ENCODE measurements around the gene SLC25A11.

SLC25A11 gene

GRCh38 chr17:4939796-4940554 is at the start of gene SLC25A11, which contains the start of gene RNF167:
SLC25A11 (minus strand) TSS chr17:4940046; CDS start chr17:4939910, 136 bp downstream.
RNF167 (plus strand) TSS chr17:4940268; CDS start chr17:4940910, 642 bp downstream.
- peak; percentile 99 for DNase-seq

GRCh38 chr17:4987767-4988567 is 48.1 kb upstream of the SLC25A11 start:
- DNase-seq = no peak

DNA sequence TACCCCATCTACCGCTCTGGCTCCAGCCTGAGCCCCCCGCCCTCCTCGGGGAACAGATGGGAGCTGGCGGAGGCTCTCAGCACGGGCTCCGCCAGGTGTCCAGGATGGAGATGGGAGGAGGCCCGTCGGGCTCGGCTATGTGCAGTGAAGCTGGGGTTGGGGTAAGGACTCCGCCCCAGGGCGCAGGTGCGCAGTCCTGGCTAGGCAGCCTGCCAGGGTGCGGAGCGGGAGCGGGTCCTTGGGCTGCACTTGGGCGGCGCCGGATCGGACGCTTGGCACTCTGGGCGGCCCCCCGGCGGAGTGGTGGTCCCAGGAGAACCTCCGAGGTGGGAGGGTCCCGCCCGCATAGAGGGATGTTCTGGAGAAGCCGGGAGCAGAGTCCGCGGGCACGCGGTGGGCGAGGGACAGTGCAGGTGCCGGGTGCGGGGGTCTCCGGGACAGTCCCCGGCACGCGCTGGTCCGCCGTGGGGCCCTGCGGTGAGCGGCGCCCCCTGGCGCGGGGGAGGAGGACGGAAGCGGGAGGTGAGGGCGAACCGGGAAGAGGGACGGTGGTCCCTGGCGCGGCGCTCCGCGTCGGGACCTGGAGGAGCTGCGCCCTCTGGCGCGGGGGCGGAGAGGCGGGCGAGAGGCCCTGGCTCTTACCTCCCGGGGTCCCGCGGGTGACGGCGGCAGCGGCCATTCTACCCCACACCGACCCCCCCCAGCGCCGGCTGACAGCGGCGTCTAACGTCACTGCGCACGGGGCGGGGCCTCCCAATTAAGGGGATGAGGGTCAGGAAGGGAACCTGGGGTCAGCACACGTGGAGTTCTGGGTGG is 47.3 kb upstream of the SLC25A11 start, which contains the start of gene CAMTA2:
TSS of gene CAMTA2 (minus strand) at position 725 of the 816 bp plus-strand sequence. CDS start 1,453 bp downstream, outside the sequence.
- DNase-seq = peak; percentile 92

DNA sequence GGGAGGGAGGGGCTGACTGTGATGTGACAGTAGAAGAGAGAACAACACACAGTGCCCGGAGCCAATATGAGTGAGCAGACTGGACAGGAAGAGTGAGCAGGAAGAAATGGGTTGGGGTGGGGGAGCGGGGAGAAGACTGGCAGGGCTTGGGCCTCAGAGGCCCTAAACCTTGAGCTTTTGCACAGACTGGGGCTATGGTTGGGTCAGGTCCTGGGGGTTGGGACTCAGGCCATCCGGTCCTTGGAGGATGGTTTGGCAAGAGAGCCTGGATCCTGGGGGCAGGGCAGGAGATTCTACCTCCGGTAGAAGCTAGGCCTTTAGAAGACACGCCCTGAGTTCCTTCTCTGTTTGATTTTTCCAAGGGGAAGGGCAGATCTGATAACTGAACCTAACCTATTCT is 46.6 kb upstream of the SLC25A11 start:
- DNase-seq = no peak

GRCh38 chr17:4982305-4982704 is 42.5 kb upstream of the SLC25A11 start:
- DNase-seq = no peak

DNA sequence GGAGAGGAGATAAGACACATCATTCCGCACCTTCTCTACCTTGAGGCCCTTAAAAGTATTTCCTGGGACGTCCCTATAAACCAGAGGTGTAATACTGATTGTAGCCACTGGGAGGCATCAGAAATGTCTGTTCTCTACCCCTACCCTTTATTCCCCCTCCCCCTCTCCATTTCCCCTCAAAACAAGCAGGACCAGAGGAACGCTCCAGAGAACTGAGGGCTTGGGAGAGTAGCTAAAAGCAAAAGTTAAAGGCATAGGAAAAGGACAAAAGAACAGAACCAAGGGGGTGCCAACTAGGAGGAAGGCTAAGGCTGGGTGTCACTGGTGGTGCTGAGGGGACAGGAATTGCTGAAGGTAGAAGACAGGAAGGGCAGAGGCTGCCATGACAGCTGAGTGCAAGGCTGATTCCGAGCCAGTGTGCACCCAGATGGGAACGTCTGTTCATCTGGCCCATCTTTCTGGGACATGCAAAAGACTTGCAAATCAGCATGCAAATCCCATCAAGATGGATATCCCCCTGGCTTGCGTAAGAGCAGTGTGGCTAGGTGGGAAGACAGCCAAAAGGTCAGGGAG is 40.9 kb upstream of the SLC25A11 start:
- peak; percentile 68 for DNase-seq

DNA sequence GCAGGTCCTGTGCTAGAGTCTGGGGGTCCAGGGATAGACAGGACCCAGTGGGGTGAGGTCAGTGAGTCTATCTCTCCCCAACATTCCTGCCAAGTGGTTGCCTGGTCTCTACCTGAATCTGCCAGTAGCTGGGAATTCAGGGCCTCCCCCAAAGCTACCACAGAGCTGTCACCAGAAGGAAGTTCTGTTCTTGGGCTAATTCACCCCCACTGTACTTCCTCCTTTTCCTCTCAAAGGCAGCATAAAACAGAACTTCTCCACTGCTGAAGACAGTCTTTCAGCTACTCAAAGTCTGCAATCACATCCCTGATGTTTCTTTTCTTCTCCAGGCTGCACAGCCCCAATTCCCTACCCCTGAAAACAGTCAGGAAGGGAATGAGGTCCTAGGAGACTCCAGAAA is 38.9 kb upstream of the SLC25A11 start:
- no peak for DNase-seq

- DNase-seq = no peak
These were observed 34.3 kb upstream of the SLC25A11 start for GRCh38 chr17:4974115-4974670.

DNA sequence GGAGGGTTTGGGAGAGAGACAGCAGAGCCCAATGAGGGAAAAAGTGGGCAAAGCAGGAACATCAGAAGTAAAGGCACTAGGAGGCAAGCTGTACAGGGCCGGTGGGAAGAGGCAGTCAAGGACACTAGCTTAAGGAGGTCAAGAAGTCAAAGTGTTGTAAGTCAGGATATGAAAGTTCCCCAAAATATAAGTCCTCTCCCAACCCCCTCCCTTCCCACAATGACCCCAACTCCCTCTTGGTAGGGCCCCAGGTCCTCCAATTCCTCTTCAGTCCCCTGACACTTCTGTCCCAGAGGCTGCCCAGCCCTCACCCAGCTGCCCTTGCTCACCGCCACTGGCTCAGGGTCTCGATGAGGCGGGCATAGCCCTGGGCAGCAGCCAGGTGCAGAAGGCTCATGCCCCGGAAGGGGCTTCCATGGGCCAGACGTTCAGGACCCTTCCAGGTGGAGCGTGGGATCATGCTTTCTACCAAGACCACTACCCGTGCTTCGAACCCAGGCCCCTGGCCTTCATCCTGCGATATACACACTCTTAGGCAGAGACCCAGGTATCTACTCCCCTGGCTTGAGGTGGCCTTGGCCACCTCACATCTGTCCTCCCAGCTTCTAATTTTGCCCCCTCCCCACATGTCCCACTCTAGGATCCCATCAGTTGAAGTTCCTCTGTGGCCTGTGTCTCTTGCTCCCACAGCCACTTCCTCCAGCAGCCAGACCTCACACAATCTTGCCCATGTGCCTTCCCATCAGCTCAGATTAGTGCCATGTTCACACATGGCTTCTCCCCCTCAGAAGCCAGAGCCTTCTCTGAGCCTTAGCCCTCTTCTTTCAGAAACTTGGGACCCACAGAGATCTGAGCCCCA is 33.6 kb upstream of the SLC25A11 start:
- DNase-seq = no peak

GRCh38 chr17:4972752-4973151 is 32.9 kb upstream of the SLC25A11 start:
- DNase-seq = no peak

DNA sequence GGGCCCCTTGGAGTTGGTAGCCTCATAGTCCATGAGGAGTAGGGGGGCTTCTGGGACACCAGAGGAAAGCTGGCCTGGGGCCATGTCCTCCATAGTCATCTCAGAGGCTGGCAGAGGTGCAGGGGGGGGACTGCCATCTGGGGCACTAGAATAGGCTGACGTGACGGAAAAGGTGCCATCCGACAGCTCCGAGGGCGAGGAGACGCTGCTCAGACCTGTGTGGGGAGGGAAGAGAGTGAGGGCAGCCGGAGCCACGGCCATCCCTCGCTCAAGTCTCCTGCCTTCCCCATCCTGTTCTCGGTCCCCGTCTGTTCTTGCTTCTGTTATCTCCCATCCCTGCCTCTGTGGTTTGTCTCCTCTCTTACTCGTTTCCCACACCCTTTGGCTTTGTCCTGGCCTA is 32.5 kb upstream of the SLC25A11 start:
- no peak for DNase-seq

GRCh38 chr17:4971826-4972225 is 32.0 kb upstream of the SLC25A11 start:
- DNase-seq = no peak

DNA sequence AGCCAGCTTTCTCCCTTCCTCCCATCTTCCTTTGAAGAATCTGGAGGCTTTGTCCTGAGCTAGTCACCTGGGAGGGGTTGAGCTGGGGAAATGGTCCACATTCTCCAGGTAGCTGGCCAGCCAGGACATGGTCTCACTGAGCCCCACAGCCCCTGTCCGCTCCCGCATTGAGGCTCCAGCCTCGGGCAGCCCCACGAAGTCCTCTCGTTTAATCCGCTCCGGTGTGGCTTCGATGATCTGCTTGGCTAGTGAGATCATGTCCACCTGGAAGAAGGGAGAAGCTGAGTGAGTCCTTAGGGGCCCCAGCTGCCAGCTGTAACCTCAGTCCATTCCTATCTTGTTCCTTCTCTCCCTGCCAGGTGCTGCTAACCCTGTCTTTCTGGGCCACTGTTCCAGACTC is 30.4 kb upstream of the SLC25A11 start:
- DNase-seq = no peak

DNA sequence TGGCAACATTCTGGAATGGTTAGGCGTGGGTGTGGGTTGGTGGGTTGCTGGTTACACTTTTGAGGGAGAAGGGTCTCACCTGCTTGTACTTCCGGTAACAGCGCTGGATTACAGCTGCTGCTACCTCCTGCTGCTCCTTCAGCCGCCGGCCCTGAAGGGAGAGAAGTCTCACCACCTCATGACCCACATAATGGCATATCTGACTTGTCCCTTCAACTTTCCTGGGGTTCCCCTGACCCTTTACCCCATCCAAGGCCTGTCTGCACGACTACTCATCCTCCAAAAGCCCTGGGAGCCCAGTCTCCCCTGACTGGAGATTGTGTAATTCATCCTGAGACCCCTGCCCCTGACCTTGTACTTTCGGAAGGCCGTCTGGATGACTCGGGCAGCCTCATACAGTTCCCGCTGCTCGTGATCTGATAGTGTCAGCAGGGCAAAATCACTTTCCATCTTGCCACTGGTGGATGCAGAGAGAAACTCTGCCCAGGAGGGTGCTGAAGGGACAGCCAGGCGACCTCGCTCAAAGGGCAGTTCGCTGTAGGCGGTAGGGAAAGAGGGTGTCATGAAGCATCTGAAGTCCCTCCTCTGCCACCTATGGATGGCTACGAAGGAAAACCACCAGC is 29.8 kb upstream of the SLC25A11 start:
- DNase-seq = no peak

DNA sequence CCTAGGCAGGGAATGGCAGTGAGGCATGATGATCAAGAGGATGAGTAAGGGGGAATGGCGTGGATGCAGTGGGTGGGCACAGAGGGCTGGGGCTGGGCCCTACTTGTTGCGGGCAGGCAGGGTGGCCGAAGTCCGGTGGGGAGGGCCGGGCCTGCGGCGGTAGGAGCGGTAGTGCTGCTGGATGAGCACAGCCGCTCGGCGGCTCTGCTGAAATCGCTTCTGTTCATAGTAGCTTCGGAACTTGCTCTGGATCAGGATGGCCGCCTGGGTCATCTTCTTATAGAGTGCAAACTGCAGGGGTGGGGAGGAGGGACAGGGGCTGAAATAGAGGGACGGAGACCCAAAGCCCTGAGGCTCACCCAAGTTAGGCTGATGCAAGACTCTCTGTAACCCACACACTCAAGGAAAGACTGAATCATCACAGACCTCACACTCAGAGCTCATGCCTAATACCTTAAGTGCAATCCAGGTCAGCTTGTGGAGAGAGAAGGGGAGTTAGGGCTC is 29.3 kb upstream of the SLC25A11 start:
- no peak for DNase-seq

DNA sequence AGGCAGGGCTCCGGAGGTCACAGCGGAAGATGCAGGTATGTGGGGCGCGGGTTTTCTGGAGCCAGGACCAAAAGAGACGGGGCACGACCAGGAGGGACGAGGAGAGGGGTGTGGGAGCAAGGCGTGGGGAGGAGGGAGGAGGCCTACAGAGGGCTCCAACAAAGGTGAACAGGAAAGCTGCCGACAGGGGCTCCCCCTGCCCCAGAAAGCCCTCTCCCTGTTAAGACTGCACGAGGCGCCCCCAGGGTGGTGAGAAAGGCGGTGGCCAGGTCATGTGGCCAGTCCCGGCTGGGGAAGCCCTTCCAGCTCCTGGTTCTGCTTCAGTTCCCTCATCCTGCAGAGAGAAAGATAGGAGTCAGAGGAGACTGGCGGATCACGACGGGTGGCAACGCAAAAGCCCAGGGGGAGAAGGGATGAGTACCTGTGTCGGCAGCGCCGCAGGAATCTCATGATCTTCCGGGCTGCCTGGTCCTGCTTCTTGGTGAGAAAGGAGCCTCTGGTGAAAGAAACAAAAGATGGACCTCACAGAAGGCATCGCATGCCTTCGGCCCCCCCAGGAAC is 28.7 kb upstream of the SLC25A11 start:
- peak; percentile 75 for DNase-seq

- peak; percentile 100 for DNase-seq
These were observed 28.0 kb upstream of the SLC25A11 start, which contains the start of gene SPAG7 for GRCh38 chr17:4967539-4968485. SPAG7 (minus strand) TSS chr17:4967817; CDS start chr17:4967804, 13 bp downstream.

- DNase-seq = no peak
These were observed 27.1 kb upstream of the SLC25A11 start for GRCh38 chr17:4966844-4967538.
